HepG2 (cell line): Measurements from ENCODE around the gene FOXA3. TPM values are rescaled to one million over a fixed set of nuclear protein-coding genes. Genes with fewer than 3 reads are reported as not detected.

Source experiments
- EP300 ChIP-seq, 3 experiments: sonication (generic) in 1 of 3; formaldehyde crosslinking in 1 of 3; IDR thresholded peaks; 2 replicates each; pipeline versions ENCODE4 v1.5.1 to v1.6.1; 2011 to 2020; ENCODE audit warnings: low read depth in 2 of 3, low read length in 2 of 3, borderline replicate concordance in 1 of 3, improper control_type of control experiment in 1 of 3, mild to moderate bottlenecking in 1 of 3, missing genetic modification reagents in 1 of 3, moderate library complexity in 1 of 3
- FOXO1 ChIP-seq: sonication (generic); formaldehyde crosslinking; IDR thresholded peaks from 2 replicates; pipeline ENCODE4 v1.4.0; 2020; ENCODE audit warnings: missing genetic modification reagents
- HINFP ChIP-seq: sonication (generic); formaldehyde crosslinking; IDR thresholded peaks from 2 replicates; pipeline ENCODE4 v1.4.0; 2020; ENCODE audit warnings: low read depth, mild to moderate bottlenecking, missing genetic modification reagents
- HNRNPK ChIP-seq: fragments of 200-400 bp; formaldehyde crosslinking; IDR thresholded peaks from 2 replicates; pipeline ENCODE4 v1.6.1; 2018; ENCODE audit warnings: low read length, low read depth, moderate library complexity, mild to moderate bottlenecking; ENCODE audit not compliant: poor library complexity, severe bottlenecking
- KLF13 ChIP-seq: sonication (generic); formaldehyde crosslinking; IDR thresholded peaks from 2 replicates; pipeline ENCODE4 v1.4.0; 2020; ENCODE audit warnings: mild to moderate bottlenecking, missing genetic modification reagents
- NFYB ChIP-seq: sonication (generic); formaldehyde crosslinking; IDR thresholded peaks from 2 replicates; pipeline ENCODE4 v1.4.0; 2020; ENCODE audit warnings: missing genetic modification reagents
- RAD21 ChIP-seq: fragments of 450-650 bp; formaldehyde crosslinking; IDR thresholded peaks from 2 replicates; pipeline ENCODE4 v1.5.0; 2020; ENCODE audit warnings: mild to moderate bottlenecking
- SNAPC2 ChIP-seq: sonication (generic); formaldehyde crosslinking; IDR thresholded peaks from 2 replicates; pipeline ENCODE4 v1.8.1; 2022; ENCODE audit warnings: mild to moderate bottlenecking, missing genetic modification reagents
- SYNCRIP ChIP-seq: fragments of 200-400 bp; formaldehyde crosslinking; IDR thresholded peaks from 2 replicates; pipeline ENCODE4 v1.6.1; 2018; ENCODE audit warnings: mild to moderate bottlenecking, low read depth, low read length; ENCODE audit not compliant: insufficient read depth
- TBL1XR1 ChIP-seq: fragments of 150-350 bp; IDR thresholded peaks from 2 replicates; pipeline ENCODE4 v1.6.1; 2014; ENCODE audit warnings: borderline replicate concordance, low read length; ENCODE audit not compliant: partially characterized antibody
- TGIF2 ChIP-seq: IDR thresholded peaks from 2 replicates; pipeline ENCODE4 v1.6.1; 2016; ENCODE audit warnings: control low read depth, missing compliant biosample characterization
- ZBTB8A ChIP-seq: sonication (generic); formaldehyde crosslinking; IDR thresholded peaks from 2 replicates; pipeline ENCODE4 v1.4.0; 2020; ENCODE audit warnings: mild to moderate bottlenecking, low read depth, missing genetic modification reagents, borderline replicate concordance
- ZKSCAN5 ChIP-seq: sonication (generic); formaldehyde crosslinking; IDR thresholded peaks from 2 replicates; pipeline ENCODE4 v1.5.1; 2020; ENCODE audit warnings: mild to moderate bottlenecking, missing genetic modification reagents
- ZNF24 ChIP-seq: fragments of 450-650 bp; IDR thresholded peaks from 2 replicates; pipeline ENCODE4 v1.6.1; 2017; ENCODE audit warnings: antibody characterized with exemption, mild to moderate bottlenecking
- ZNF30 ChIP-seq: sonication (generic); formaldehyde crosslinking; IDR thresholded peaks from 2 replicates; pipeline ENCODE4 v1.5.0; 2020; ENCODE audit warnings: mild to moderate bottlenecking, missing genetic modification reagents
- ZNF329 ChIP-seq: sonication (generic); formaldehyde crosslinking; IDR thresholded peaks from 2 replicates; pipeline ENCODE4 v1.9.0; 2021; ENCODE audit warnings: low read depth, mild to moderate bottlenecking, missing genetic modification reagents
- ZNF354B ChIP-seq: sonication (generic); formaldehyde crosslinking; IDR thresholded peaks from 2 replicates; pipeline ENCODE4 v1.8.0; 2022; ENCODE audit warnings: mild to moderate bottlenecking, missing genetic modification reagents
- ZNF460 ChIP-seq: sonication (generic); formaldehyde crosslinking; IDR thresholded peaks from 2 replicates; pipeline ENCODE4 v1.5.1; 2020; ENCODE audit warnings: missing genetic modification reagents, mild to moderate bottlenecking, borderline replicate concordance
- ZNF605 ChIP-seq: sonication (generic); formaldehyde crosslinking; IDR thresholded peaks from 2 replicates; pipeline ENCODE4 v1.8.0; 2022; ENCODE audit warnings: mild to moderate bottlenecking, missing genetic modification reagents
- ZNF724P ChIP-seq: sonication (generic); formaldehyde crosslinking; IDR thresholded peaks from 2 replicates; pipeline ENCODE4 v1.8.0; 2022; ENCODE audit warnings: missing genetic modification reagents, borderline replicate concordance
- ZNF746 ChIP-seq: sonication (generic); formaldehyde crosslinking; IDR thresholded peaks from 2 replicates; pipeline ENCODE4 v1.8.0; 2022; ENCODE audit warnings: mild to moderate bottlenecking, missing genetic modification reagents
- ZNF782 ChIP-seq: sonication (generic); formaldehyde crosslinking; IDR thresholded peaks from 2 replicates; pipeline ENCODE4 v1.4.0; 2020; ENCODE audit warnings: missing genetic modification reagents, mild to moderate bottlenecking, borderline replicate concordance
- polyA plus RNA-seq, 8 experiments: library from polyadenylated mRNA; depleted of rRNA in 3 of 8; stranded (reverse) in 7 of 8; unstranded in 1 of 8; fragments of >200 nt; fragmentation: Illumina TruSeq in 4 of 8; extraction: Trizol in 4 of 8; gene quantifications; 2 replicates each; pipeline versions ENCODE4 v1.2.1 to v1.2.3, GENCODE V29; 2011 to 2016; ENCODE audit warnings: low read depth in 4 of 8, missing spikeins in 1 of 8, mixed read lengths in 1 of 8; ENCODE audit not compliant: insufficient read depth in 1 of 8
- total RNA-seq, 5 experiments: library from RNA; depleted of rRNA; stranded (reverse); fragments of >200 nt; fragmentation: Illumina TruSeq; extraction: Trizol; gene quantifications; 2 replicates each; pipeline ENCODE4 v1.2.3, GENCODE V29; 2016; ENCODE audit warnings: low read depth in 1 of 5
- TF ChIP-seq, protein P1 (sequence below): sonication (generic); formaldehyde crosslinking; IDR thresholded peaks from 2 replicates; pipeline ENCODE4 v1.5.0; 2020; ENCODE audit warnings: mild to moderate bottlenecking, missing genetic modification reagents, borderline replicate concordance

The FOXA3 gene
- total and polyA plus RNA-seq, 2 of the 13 experiments (the other 11 are each of a cell fraction or from before 2014, with no cell fraction given): 29.8 to 47.6 TPM

GRCh38 chr19:45882652-45883585 is 18.8 kb downstream of the FOXA3 start (continued):
- TF ChIP-seq, protein P1, sequence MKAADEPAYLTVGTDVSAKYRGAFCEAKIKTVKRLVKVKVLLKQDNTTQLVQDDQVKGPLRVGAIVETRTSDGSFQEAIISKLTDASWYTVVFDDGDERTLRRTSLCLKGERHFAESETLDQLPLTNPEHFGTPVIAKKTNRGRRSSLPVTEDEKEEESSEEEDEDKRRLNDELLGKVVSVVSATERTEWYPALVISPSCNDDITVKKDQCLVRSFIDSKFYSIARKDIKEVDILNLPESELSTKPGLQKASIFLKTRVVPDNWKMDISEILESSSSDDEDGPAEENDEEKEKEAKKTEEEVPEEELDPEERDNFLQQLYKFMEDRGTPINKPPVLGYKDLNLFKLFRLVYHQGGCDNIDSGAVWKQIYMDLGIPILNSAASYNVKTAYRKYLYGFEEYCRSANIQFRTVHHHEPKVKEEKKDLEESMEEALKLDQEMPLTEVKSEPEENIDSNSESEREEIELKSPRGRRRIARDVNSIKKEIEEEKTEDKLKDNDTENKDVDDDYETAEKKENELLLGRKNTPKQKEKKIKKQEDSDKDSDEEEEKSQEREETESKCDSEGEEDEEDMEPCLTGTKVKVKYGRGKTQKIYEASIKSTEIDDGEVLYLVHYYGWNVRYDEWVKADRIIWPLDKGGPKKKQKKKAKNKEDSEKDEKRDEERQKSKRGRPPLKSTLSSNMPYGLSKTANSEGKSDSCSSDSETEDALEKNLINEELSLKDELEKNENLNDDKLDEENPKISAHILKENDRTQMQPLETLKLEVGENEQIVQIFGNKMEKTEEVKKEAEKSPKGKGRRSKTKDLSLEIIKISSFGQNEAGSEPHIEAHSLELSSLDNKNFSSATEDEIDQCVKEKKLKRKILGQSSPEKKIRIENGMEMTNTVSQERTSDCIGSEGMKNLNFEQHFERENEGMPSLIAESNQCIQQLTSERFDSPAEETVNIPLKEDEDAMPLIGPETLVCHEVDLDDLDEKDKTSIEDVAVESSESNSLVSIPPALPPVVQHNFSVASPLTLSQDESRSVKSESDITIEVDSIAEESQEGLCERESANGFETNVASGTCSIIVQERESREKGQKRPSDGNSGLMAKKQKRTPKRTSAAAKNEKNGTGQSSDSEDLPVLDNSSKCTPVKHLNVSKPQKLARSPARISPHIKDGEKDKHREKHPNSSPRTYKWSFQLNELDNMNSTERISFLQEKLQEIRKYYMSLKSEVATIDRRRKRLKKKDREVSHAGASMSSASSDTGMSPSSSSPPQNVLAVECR (CRISPR knock-in tag): peak; percentile 56; the same call in 1 of the 2 replicates
- TF ChIP-seq HINFP (CRISPR knock-in tag) (no peak), ZNF354B (0 out of 2 replicates have a peak, but pooled peaks have one; percentile 66), TBL1XR1 (no peak), KLF13 (CRISPR knock-in tag) (no peak), ZNF329 (CRISPR knock-in tag) (peak; percentile 86; the same call in 1 of the 2 replicates), ZBTB8A (CRISPR knock-in tag) (no peak), RAD21 (CRISPR knock-in tag) (peak; percentile 99), NFYB (CRISPR knock-in tag) (0 out of 2 replicates have a peak, but pooled peaks have one; percentile 13), SYNCRIP (no peak), ZNF30 (CRISPR knock-in tag) (no peak), ZNF605 (CRISPR knock-in tag) (peak; percentile 87), ZKSCAN5 (CRISPR knock-in tag) (no peak), ZNF24 (peak; percentile 80), ZNF724P (CRISPR knock-in tag) (peak; percentile 88; the same call in 1 of the 2 replicates), HNRNPK (peak; percentile 66), ZNF746 (CRISPR knock-in tag) (peak; percentile 80), EP300 (IDR thresholded peaks at IDR 0.05; ENCODE audit: low read depth in 2 of 2, low read length in 2 of 2) (peak in 1 of 2 experiments; percentile 84; a peak in 2 of 4 replicates), EP300 (CRISPR knock-in tag; IDR thresholded peaks at IDR 0.05; ENCODE audit: borderline replicate concordance) (peak; percentile 76; the same call in 1 of the 2 replicates), TGIF2 (peak; percentile 75; the same call in 1 of the 2 replicates), ZNF460 (CRISPR knock-in tag) (no peak; the same call in 1 of the 2 replicates), FOXO1 (CRISPR knock-in tag) (peak; percentile 77), ZNF782 (CRISPR knock-in tag) (peak; percentile 54; the same call in 1 of the 2 replicates), SNAPC2 (CRISPR knock-in tag) (peak; percentile 66; the same call in 1 of the 2 replicates)
